ENCODE measurements around the gene PTP4A1. TPM values are rescaled to one million over a fixed set of nuclear protein-coding genes. Genes with fewer than 3 reads are reported as not detected.

PTP4A1 gene
- total and polyA plus RNA-seq, 2 of the 13 experiments (the other 11 are each of a cell fraction or from before 2014, with no cell fraction given), result 141 to 376 TPM

GRCh38 chr6:63578757-63579156 is 6.5 kb downstream of the PTP4A1 start (continued):
- TF ChIP-seq SP5 (CRISPR knock-in tag; IDR thresholded peaks at IDR 0.05; ENCODE audit: borderline replicate concordance, low read depth) (no peak), ZNF264 (CRISPR knock-in tag; IDR thresholded peaks at IDR 0.05) (no peak)

GRCh38 chr6:63579937-63580703 is 7.8 kb downstream of the PTP4A1 start:
- no peaks in the 10 kb centered on the region for H3K27me3 ChIP-seq (ENCODE audit: control insufficient read depth in 1 of 2, insufficient read depth in 2 of 2, low read length in 2 of 2)
- H3K4me1 ChIP-seq (ENCODE audit: insufficient read depth, low read length), result peaks cover 24% of the 10 kb centered on the region
- DNase-seq (ENCODE audit: low spot score), result no peak
- no peak overlapping the region for H2AFZ ChIP-seq (ENCODE audit: low read length)
- 98% methylated on average over 6 of the region's 6 CpGs for WGBS (ENCODE audit: low lambda C conversion rate)
- H3K27ac ChIP-seq (ENCODE audit: extremely low read length, insufficient read depth, low read length), result no peak overlapping the region
- H3K79me2 ChIP-seq (ENCODE audit: insufficient read depth, low read length), result peaks cover 36% of the 10 kb centered on the region
- peaks cover 65% of the 10 kb centered on the region for H4K20me1 ChIP-seq (ENCODE audit: insufficient read depth, low read length)
- ATAC-seq, result no peak
- no peak overlapping the region for H3K4me3 ChIP-seq (replicated peaks in 1 of 3; ENCODE audit: insufficient read depth in 1 of 3, low read depth in 2 of 3, low read length in 3 of 3)
- POLR2A ChIA-PET, result no interaction called here
- H3K9ac ChIP-seq (ENCODE audit: insufficient read depth, low read depth, low read length), result no peak overlapping the region
- CTCF ChIA-PET (ENCODE audit: low intra/inter-chr PET ratio, low total read pairs), result no interaction called here
- H3K9me3 ChIP-seq (ENCODE audit: low read length), result no peaks in the 10 kb centered on the region
- FAIRE-seq, result no peak
- BruUV-seq (replicated peaks), result no TSS peak
- in situ Hi-C loops (cut with HindIII; ENCODE audit: extremely low pct_ligation_motif_present, low pct_unique_long_range_greater_than_20kb) (no loop called here), intact Hi-C loops (cut with micrococcal nuclease; ENCODE audit: unreplicated experiment) (loop anchor here (5.0 kb wide), 1 partner anchor 182 kb away; no protein-coding TSS in a partner anchor)
- H3K4me2 ChIP-seq (ENCODE audit: low read depth, low read length), result no peak overlapping the region
- TF ChIP-seq POLR2G (IDR thresholded peaks at IDR 0.05; ENCODE audit: low read depth, low read length) (peak; percentile 58; the same call in 1 of the 2 replicates), SSRP1 (CRISPR knock-in tag; IDR thresholded peaks at IDR 0.05) (peak; percentile 21; the same call in 1 of the 2 replicates), AGO2 (optimal IDR thresholded peaks at IDR 0.05; ENCODE audit: low read depth, low read length) (peak; percentile 70), ZSCAN31 (CRISPR knock-in tag; IDR thresholded peaks at IDR 0.05; ENCODE audit: low read depth) (no peak), RBFOX2 (IDR thresholded peaks at IDR 0.05; ENCODE audit: low read depth, low read length) (peak; percentile 64; the same call in 1 of the 2 replicates), PLSCR1 (CRISPR knock-in tag; IDR thresholded peaks at IDR 0.05; ENCODE audit: borderline replicate concordance) (no peak), ZGPAT (CRISPR knock-in tag; IDR thresholded peaks at IDR 0.05) (no peak), POLR2AphosphoS2 (IDR thresholded peaks at IDR 0.05; ENCODE audit: low read depth, low read length) (peak; percentile 90), RNF219 (CRISPR knock-in tag; IDR thresholded peaks at IDR 0.05) (0 out of 2 replicates have a peak, but pooled peaks have one; percentile 7), AGO1 (IDR thresholded peaks at IDR 0.05; ENCODE audit: low read depth, low read length, poor library complexity, severe bottlenecking) (peak; percentile 98), RBM22 (optimal IDR thresholded peaks at IDR 0.05; ENCODE audit: low read length) (peak; percentile 90), POLR2A (IDR thresholded peaks at IDR 0.05; ENCODE audit: insufficient read depth in 1 of 2, low read depth in 2 of 2, low read length in 2 of 2) (peak in 1 of 2 experiments; percentile 26; a peak in 2 of 4 replicates), KDM5A (IDR thresholded peaks at IDR 0.05; ENCODE audit: borderline replicate concordance, low read length) (0 out of 2 replicates have a peak, but pooled peaks have one; percentile 33), CREB1 (IDR thresholded peaks at IDR 0.05) (no peak), CREB1 (CRISPR knock-in tag; IDR thresholded peaks at IDR 0.05) (peak; percentile 38; the same call in 1 of the 2 replicates)
- H3K36me3 ChIP-seq (replicated peaks in 1 of 2; ENCODE audit: control insufficient read depth in 1 of 2, insufficient read depth in 2 of 2, low read length in 2 of 2), result peaks cover 15 to 51% of the 10 kb centered on the region in 2 experiments
